ENCODE data around the gene SYPL1.

Gene SYPL1

DNA sequence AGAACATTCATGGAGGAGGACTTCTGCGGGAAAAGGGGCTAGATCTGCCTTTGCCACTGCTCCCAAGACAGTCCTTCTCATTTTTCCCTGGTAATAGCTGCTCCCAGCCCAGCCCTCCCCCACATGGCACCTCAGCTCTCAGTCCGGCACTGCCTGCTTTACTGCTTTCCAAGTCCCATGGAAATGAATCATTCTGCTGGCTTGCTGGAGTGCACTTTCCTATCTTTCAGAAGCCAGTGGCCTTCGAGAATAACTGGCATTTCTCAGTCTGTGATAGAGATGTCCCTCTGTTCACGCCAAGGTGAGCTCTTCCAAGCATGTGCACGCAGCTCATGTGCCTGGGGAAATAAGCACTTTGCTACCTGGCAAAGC is 61.4 kb downstream of the SYPL1 start:
- CTCF ChIA-PET, result interaction anchor here (1.7 kb wide), 1 partner anchor 103 kb away, joined by 5 read pairs; no protein-coding TSS in a partner anchor
- TF ChIP-seq TARDBP (IDR thresholded peaks at IDR 0.05) (no peak), ZNF384 (IDR thresholded peaks at IDR 0.05) (no peak), SUZ12 (IDR thresholded peaks at IDR 0.05) (no peak), LEF1 (IDR thresholded peaks at IDR 0.05; ENCODE audit: borderline replicate concordance) (no peak)
- no peak for DNase-seq (ENCODE audit: extremely low spot score)
- POLR2A ChIA-PET, result no interaction called here

GRCh38 chr7:106050002-106050745 is 61.9 kb downstream of the SYPL1 start:
- no peak for DNase-seq (ENCODE audit: extremely low spot score)

GRCh38 chr7:106049139-106049752 is 62.9 kb downstream of the SYPL1 start:
- ChIA-PET CTCF (interaction anchor here (1.0 kb wide), 1 partner anchor 118 kb away, joined by 3 read pairs; no protein-coding TSS in a partner anchor), POLR2A (no interaction called here)
- no peak for DNase-seq (ENCODE audit: extremely low spot score)
- TF ChIP-seq TARDBP (IDR thresholded peaks at IDR 0.05) (no peak), CTBP1 (IDR thresholded peaks at IDR 0.05; ENCODE audit: borderline replicate concordance) (no peak), PKNOX1 (IDR thresholded peaks at IDR 0.05) (no peak), SP1 (IDR thresholded peaks at IDR 0.05) (no peak), ZNF384 (IDR thresholded peaks at IDR 0.05) (no peak), SUZ12 (IDR thresholded peaks at IDR 0.05) (no peak), FOXK2 (IDR thresholded peaks at IDR 0.05) (no peak), HDGF (IDR thresholded peaks at IDR 0.05; ENCODE audit: borderline replicate concordance) (no peak), NFRKB (IDR thresholded peaks at IDR 0.05) (no peak)

More at GRCh38 chr7:106050002-106050745, 61.9 kb downstream of the SYPL1 start:
- no peak for TF ChIP-seq FOXM1 (IDR thresholded peaks at IDR 0.05; ENCODE audit: borderline replicate concordance)
- TF ChIP-seq NFRKB (IDR thresholded peaks at IDR 0.05), result no peak
- TF ChIP-seq LEF1 (IDR thresholded peaks at IDR 0.05; ENCODE audit: borderline replicate concordance), result no peak
- TF ChIP-seq FOXK2 (IDR thresholded peaks at IDR 0.05), result no peak
- TF ChIP-seq ELF4 (IDR thresholded peaks at IDR 0.05), result no peak
- TF ChIP-seq L3MBTL2 (conservative IDR thresholded peaks at IDR 0.05), result no peak
- no peak for TF ChIP-seq ZNF384 (IDR thresholded peaks at IDR 0.05)
- no peak for TF ChIP-seq BHLHE40 (IDR thresholded peaks at IDR 0.05; ENCODE audit: borderline replicate concordance)
- TF ChIP-seq SUZ12 (IDR thresholded peaks at IDR 0.05), result no peak
- no peak for TF ChIP-seq ARNT (IDR thresholded peaks at IDR 0.05)
- no peak for TF ChIP-seq HDGF (IDR thresholded peaks at IDR 0.05; ENCODE audit: borderline replicate concordance)
- no peak for TF ChIP-seq CTBP1 (IDR thresholded peaks at IDR 0.05; ENCODE audit: borderline replicate concordance)
- TF ChIP-seq PKNOX1 (IDR thresholded peaks at IDR 0.05), result no peak
- TF ChIP-seq FOXA1 (IDR thresholded peaks at IDR 0.05), result no peak
- TF ChIP-seq SP1 (IDR thresholded peaks at IDR 0.05), result no peak
- TF ChIP-seq TARDBP (IDR thresholded peaks at IDR 0.05), result no peak
- ChIA-PET POLR2A (no interaction called here), CTCF (interaction anchor here (1.0 to 1.7 kb wide), 2 partner anchors 104 to 117 kb away, joined by 3 to 5 read pairs; no protein-coding TSS in a partner anchor)

DNA sequence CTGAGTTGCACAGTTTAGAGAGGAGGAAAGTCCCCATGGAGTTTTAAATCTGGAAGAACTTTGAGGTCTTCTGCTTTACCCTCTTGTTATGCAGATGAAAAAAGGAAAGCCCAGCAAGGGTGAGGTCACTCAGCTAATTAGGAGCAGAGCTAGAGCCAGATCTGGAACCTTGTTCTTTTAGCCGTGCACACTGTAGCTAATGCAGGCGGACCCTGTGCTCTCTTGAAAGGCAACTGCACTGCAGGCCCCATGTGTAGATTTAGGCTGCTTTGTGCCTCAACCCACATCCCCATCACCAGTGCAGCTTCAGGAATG is 63.4 kb downstream of the SYPL1 start:
- no peak for DNase-seq (ENCODE audit: extremely low spot score)
- TF ChIP-seq NFRKB (IDR thresholded peaks at IDR 0.05) (no peak), L3MBTL2 (conservative IDR thresholded peaks at IDR 0.05) (no peak), ZNF384 (IDR thresholded peaks at IDR 0.05) (no peak), PKNOX1 (IDR thresholded peaks at IDR 0.05) (no peak), FOXK2 (IDR thresholded peaks at IDR 0.05) (no peak), ARNT (IDR thresholded peaks at IDR 0.05) (no peak), SUZ12 (IDR thresholded peaks at IDR 0.05) (no peak), SP1 (IDR thresholded peaks at IDR 0.05) (no peak), ELF4 (IDR thresholded peaks at IDR 0.05) (no peak), BHLHE40 (IDR thresholded peaks at IDR 0.05; ENCODE audit: borderline replicate concordance) (no peak), TARDBP (IDR thresholded peaks at IDR 0.05) (no peak), HDGF (IDR thresholded peaks at IDR 0.05; ENCODE audit: borderline replicate concordance) (no peak), LEF1 (IDR thresholded peaks at IDR 0.05; ENCODE audit: borderline replicate concordance) (no peak), FOXM1 (IDR thresholded peaks at IDR 0.05; ENCODE audit: borderline replicate concordance) (no peak), FOXA1 (IDR thresholded peaks at IDR 0.05) (no peak), CTBP1 (IDR thresholded peaks at IDR 0.05; ENCODE audit: borderline replicate concordance) (no peak)
- POLR2A ChIA-PET, result no interaction called here

GRCh38 chr7:106047818-106048705 is 64.0 kb downstream of the SYPL1 start:
- POLR2A ChIA-PET, result no interaction called here
- no peak for TF ChIP-seq ZNF384 (IDR thresholded peaks at IDR 0.05)
- TF ChIP-seq L3MBTL2 (conservative IDR thresholded peaks at IDR 0.05), result peak; percentile 41; the same call in 1 of the 2 replicates
- no peak for DNase-seq (ENCODE audit: extremely low spot score)
- CTCF ChIA-PET, result no interaction called here

More for the DNA sequence above, 63.4 kb downstream of the SYPL1 start:
- CTCF ChIA-PET, result no interaction called here

Data from HEK293T (cell line).